Esophagus squamous epithelium (tissue), 5 donors: ENCODE results near the gene KIF22. TPM values are rescaled to one million over a fixed set of nuclear protein-coding genes. Genes with fewer than 3 reads are reported as not detected.

ENCODE experiments used
- DNase-seq: peaks from one replicate; lab custom pipeline; 2025; lab: John Stamatoyannopoulos, UW
- H3K27ac ChIP-seq, 4 donors: fragments of 200-600 bp; sonication (generic); one replicate each; pipeline ENCODE4 v1.5.1; 2016 to 2019; ENCODE audit warnings: mild to moderate bottlenecking in 1 of 4
- H3K27me3 ChIP-seq, 4 donors: fragments of 200-600 bp; sonication (generic); 1 replicate in 3 of 4; 2 replicates in 1 of 4; pipeline versions ENCODE4 v1.5.1 to v1.6.0; 2017 to 2021; ENCODE audit warnings: antibody characterized with exemption in 1 of 4
- H3K36me3 ChIP-seq, 3 donors: fragments of 200-600 bp; sonication (generic); one replicate each; pipeline ENCODE4 v1.5.1; 2016 to 2019
- H3K4me1 ChIP-seq, 3 donors: fragments of 200-600 bp; sonication (generic); one replicate each; pipeline ENCODE4 v1.5.1; 2017 to 2019
- H3K4me3 ChIP-seq, 4 donors: fragments of 200-600 bp; sonication (generic); 1 replicate in 3 of 4; 2 replicates in 1 of 4; pipeline ENCODE4 v1.5.1; 2016 to 2019; ENCODE audit warnings: mild to moderate bottlenecking in 2 of 4, moderate library complexity in 1 of 4
- H3K9me3 ChIP-seq, 3 donors: fragments of 200-600 bp; sonication (generic); one replicate each; pipeline ENCODE4 v1.5.1; 2016 to 2019
- POLR2A ChIP-seq, 4 donors: fragments of 450-650 bp; IDR thresholded peaks; one replicate each; pipeline ENCODE4 v1.6.1; 2017; ENCODE audit warnings: antibody characterized with exemption in 4 of 4, mild to moderate bottlenecking in 4 of 4, moderate library complexity in 3 of 4
- WGBS, 2 donors: methylation state at CpG; one replicate each; pipeline ENCODE4 v1.1.5; 2018; 5-methylcytosine and 5-hydroxymethylcytosine counted together
- intact Hi-C: fragments of 100-400 bp; cut with DNase I; formaldehyde crosslinking; loops from one replicate; pipeline ENCODE4 v1.15.0; 2022
- small RNA-seq, 4 donors: library from RNA; depleted of rRNA; stranded (forward); fragments of <200 nt; gene quantifications; one replicate each; pipeline ENCODE3, GENCODE V24; 2016
- total RNA-seq, 4 donors: library from RNA; depleted of rRNA; stranded (reverse); fragments of >200 nt; gene quantifications; one replicate each; pipeline ENCODE4 v1.1.0, GENCODE V29; 2016
- TF ChIP-seq, protein P1 (sequence below), 6 experiments: fragments of 450-650 bp in 4 of 6; fragments of 200-600 bp in 2 of 6; sonication (generic) in 2 of 6; IDR thresholded peaks; one replicate each; pipeline ENCODE4 v1.5.1; 2016 to 2019; ENCODE audit warnings: antibody characterized with exemption in 6 of 6, mild to moderate bottlenecking in 4 of 6, moderate library complexity in 4 of 6
- donor health status: DM: yes; HTN: yes; CAD: no.

The KIF22 gene
- total RNA-seq, 4 donors from 2014 or later: 31.0 to 46.3 (median 37.6) TPM

DNA sequence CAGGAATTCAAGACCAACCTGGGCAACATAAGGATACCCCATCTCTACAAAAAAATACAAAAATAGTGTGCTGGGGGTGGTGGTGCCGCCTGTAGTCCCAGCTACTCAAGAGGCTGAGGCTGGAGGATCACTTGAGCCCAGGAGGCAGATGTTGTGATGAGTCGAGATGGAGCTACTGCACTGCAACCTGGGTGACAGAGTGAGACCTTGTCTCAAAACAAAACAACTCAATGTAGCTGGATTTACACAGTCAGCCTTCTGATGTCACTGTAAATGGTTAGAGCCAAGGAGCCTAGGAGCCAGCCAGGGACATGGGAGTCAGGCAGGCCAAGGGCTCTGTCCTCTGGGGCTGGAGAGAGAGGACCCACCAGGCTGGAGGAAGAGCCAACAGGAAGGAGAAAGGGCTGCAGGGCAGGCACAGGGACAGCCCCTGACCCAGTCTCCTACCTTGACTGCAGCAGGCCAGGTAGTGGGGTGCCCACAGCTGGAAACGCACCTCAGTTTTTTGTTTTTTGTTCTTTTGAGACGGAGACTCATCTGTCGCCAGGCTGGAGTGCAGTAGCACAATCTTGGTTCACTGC, 64.1 kb downstream of the KIF22 start:
- Histone ChIP-seq H3K27ac (no peak overlapping the region), H3K4me1 (peaks cover 0 to 6% (median 0%) of the 10 kb centered on the region in 3 donors), H3K9me3 (no peaks in the 10 kb centered on the region), H3K36me3 (peaks cover 8 to 15% (median 11%) of the 10 kb centered on the region in 3 donors), H3K27me3 (no peaks in the 10 kb centered on the region), H3K4me3 (no peak overlapping the region)
- no peak for DNase-seq
- intact Hi-C loops: no loop called here
- TF ChIP-seq, protein P1, sequence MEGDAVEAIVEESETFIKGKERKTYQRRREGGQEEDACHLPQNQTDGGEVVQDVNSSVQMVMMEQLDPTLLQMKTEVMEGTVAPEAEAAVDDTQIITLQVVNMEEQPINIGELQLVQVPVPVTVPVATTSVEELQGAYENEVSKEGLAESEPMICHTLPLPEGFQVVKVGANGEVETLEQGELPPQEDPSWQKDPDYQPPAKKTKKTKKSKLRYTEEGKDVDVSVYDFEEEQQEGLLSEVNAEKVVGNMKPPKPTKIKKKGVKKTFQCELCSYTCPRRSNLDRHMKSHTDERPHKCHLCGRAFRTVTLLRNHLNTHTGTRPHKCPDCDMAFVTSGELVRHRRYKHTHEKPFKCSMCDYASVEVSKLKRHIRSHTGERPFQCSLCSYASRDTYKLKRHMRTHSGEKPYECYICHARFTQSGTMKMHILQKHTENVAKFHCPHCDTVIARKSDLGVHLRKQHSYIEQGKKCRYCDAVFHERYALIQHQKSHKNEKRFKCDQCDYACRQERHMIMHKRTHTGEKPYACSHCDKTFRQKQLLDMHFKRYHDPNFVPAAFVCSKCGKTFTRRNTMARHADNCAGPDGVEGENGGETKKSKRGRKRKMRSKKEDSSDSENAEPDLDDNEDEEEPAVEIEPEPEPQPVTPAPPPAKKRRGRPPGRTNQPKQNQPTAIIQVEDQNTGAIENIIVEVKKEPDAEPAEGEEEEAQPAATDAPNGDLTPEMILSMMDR (IDR thresholded peaks at IDR 0.05): no peak
- TF ChIP-seq POLR2A (IDR thresholded peaks at IDR 0.05): no peak
- 79 to 81% methylated on average over 4 to 5 of the region's 5 CpGs for WGBS, 2 donors

Small RNAs within 50 kb of the gene (small RNA-seq; reads per million reads assigned to genes)
- gene AC009133.6 (0 reads per million in 4 donors), gene AC120114.4 (0 reads per million in 4 donors)

Other genes with a start within 250 kb of the KIF22 start
- gene SPN, start 127.5 kb upstream of the KIF22 start, total RNA-seq: 1 to 10 TPM; 1.3 to 4.2 (median 2.8) TPM
- gene QPRT, start 111.6 kb upstream of the KIF22 start, total RNA-seq: 1 to 10 TPM in 2 of 4 donors, under 1 TPM in 2; 0.40 to 3.6 (median 1.9) TPM
- gene C16orf54, start 44.8 kb upstream of the KIF22 start, total RNA-seq: 1 to 10 TPM in 3 of 4 donors, under 1 TPM in 1; 0.13 to 3.4 (median 1.6) TPM
- gene ZG16, start 12.5 kb upstream of the KIF22 start, total RNA-seq: not detected
- gene MAZ, start 15.8 kb downstream of the KIF22 start, total RNA-seq: 10 to 100 TPM; 87.0 to 99.0 (median 97.3) TPM
- gene PRRT2, start 21.4 kb downstream of the KIF22 start, total RNA-seq: 1 to 10 TPM in 1 of 4 donors, under 1 TPM in 2, not detected in 1; 0.40 to 1.9 (median 0.53) TPM
- gene PAGR1, start 25.4 kb downstream of the KIF22 start, total RNA-seq: 10 to 100 TPM; 25.4 to 37.6 (median 32.8) TPM
- 100 to 1,000 TPM in 2 of 4 donors, 10 to 100 TPM in 2; 54.0 to 133 (median 97.6) TPM for gene MVP, start 29.7 kb downstream of the KIF22 start, total RNA-seq
- 10 to 100 TPM; 34.6 to 78.8 (median 44.6) TPM for gene CDIPT, start 72.5 kb downstream of the KIF22 start, total RNA-seq
- 1 to 10 TPM in 2 of 4 donors, under 1 TPM in 1, not detected in 1; 0.22 to 2.8 (median 1.1) TPM for gene SEZ6L2, start 108.8 kb downstream of the KIF22 start, total RNA-seq
- under 1 TPM in 2 of 4 donors, not detected in 2; 0.32 to 0.61 TPM for gene ASPHD1, start 109.7 kb downstream of the KIF22 start, total RNA-seq
- gene KCTD13, start 135.5 kb downstream of the KIF22 start, total RNA-seq: 10 to 100 TPM in 3 of 4 donors, 1 to 10 TPM in 1; 8.4 to 17.2 (median 13.9) TPM
- gene TMEM219, start 171.3 kb downstream of the KIF22 start, total RNA-seq: 100 to 1,000 TPM in 1 of 4 donors, 10 to 100 TPM in 3; 48.0 to 119 (median 80.0) TPM
- 10 to 100 TPM; 26.8 to 33.7 (median 30.4) TPM for gene TAOK2, start 183.1 kb downstream of the KIF22 start, total RNA-seq
- gene HIRIP3, start 204.9 kb downstream of the KIF22 start, total RNA-seq: 10 to 100 TPM in 2 of 4 donors, 1 to 10 TPM in 2; 5.1 to 12.8 (median 9.7) TPM
- 10 to 100 TPM; 34.3 to 59.9 (median 48.0) TPM for gene INO80E, start 205.5 kb downstream of the KIF22 start, total RNA-seq
- under 1 TPM in 2 of 4 donors, not detected in 2; 0.50 to 0.76 TPM for gene DOC2A, start 220.3 kb downstream of the KIF22 start, total RNA-seq
- gene C16orf92, start 232.4 kb downstream of the KIF22 start, total RNA-seq: not detected
- not detected for gene TLCD3B, start 240.5 kb downstream of the KIF22 start, total RNA-seq